Placental epithelial cell (primary cell): ENCODE measurements around the gene PMM2. TPM values are rescaled to one million over a fixed set of nuclear protein-coding genes. Genes with fewer than 3 reads are reported as not detected.

Experiments used
- total RNA-seq: library from RNA; depleted of rRNA; stranded (reverse); fragments of >200 nt; gene quantifications from 2 replicates; pipeline ENCODE4 v1.2.3, GENCODE V29; 2012

The PMM2 gene
- 40.4 and 45.3 TPM in 2 replicates for total RNA-seq

GRCh38 chr16:8797364-8798173, at the start of gene PMM2, which contains the start of gene TMEM186:
Gene PMM2, plus strand, starts transcription at chr16:8797839. Its CDS starts 44 bp downstream, at chr16:8797883.
Gene TMEM186, minus strand, starts transcription at chr16:8797639. Its CDS starts 25 bp downstream, at chr16:8797614.

GRCh38 chr16:8868416-8869211, 71.0 kb downstream of the PMM2 start, which contains the start of gene CARHSP1:
Gene CARHSP1, minus strand, starts transcription at chr16:8869006. Its CDS starts 9,678 bp downstream, at chr16:8859328.

GRCh38 chr16:8882041-8882617, 84.5 kb downstream of the PMM2 start, which contains the start of gene LITAFD:
Gene LITAFD, plus strand, starts transcription at chr16:8882351. Its CDS starts 2,005 bp downstream, at chr16:8884356.

Other genes starting within 250 kb of the PMM2 start
- gene TMEM114, start 207.3 kb upstream of the PMM2 start, total RNA-seq: not detected in 2 replicates
- gene METTL22, start 176.1 kb upstream of the PMM2 start, total RNA-seq: 24.7 and 27.1 TPM in 2 replicates
- gene ABAT, start 123.2 kb upstream of the PMM2 start, total RNA-seq: 16.9 and 27.7 TPM in 2 replicates
- 2.0 and 3.9 TPM in 2 replicates for gene TMEM186, start 200 bp upstream of the PMM2 start, total RNA-seq
- 74.4 and 123 TPM in 2 replicates for gene CARHSP1, start 71.2 kb downstream of the PMM2 start, total RNA-seq
- not detected in 2 replicates for gene LITAFD, start 84.5 kb downstream of the PMM2 start, total RNA-seq
- gene USP7, start 166.1 kb downstream of the PMM2 start, total RNA-seq: 38.5 and 49.5 TPM in 2 replicates